Stimulated activated CD8-positive, alpha-beta memory T cell treated with anti-CD3 and anti-CD28 coated beads, Interleukin-4, amount 100 ng/mL, for 48 hours (primary cell): ENCODE results near the gene PRRC1.
"Not testable (repeated sequence)": the region's sequence is repeated elsewhere in the genome, so short reads cannot be mapped to it uniquely, and the experiment has no call there.

ENCODE experiments used
- DNase-seq: peaks from one replicate; pipeline ENCODE4 v3.0.0-alpha.2; 2020

The PRRC1 gene

DNA sequence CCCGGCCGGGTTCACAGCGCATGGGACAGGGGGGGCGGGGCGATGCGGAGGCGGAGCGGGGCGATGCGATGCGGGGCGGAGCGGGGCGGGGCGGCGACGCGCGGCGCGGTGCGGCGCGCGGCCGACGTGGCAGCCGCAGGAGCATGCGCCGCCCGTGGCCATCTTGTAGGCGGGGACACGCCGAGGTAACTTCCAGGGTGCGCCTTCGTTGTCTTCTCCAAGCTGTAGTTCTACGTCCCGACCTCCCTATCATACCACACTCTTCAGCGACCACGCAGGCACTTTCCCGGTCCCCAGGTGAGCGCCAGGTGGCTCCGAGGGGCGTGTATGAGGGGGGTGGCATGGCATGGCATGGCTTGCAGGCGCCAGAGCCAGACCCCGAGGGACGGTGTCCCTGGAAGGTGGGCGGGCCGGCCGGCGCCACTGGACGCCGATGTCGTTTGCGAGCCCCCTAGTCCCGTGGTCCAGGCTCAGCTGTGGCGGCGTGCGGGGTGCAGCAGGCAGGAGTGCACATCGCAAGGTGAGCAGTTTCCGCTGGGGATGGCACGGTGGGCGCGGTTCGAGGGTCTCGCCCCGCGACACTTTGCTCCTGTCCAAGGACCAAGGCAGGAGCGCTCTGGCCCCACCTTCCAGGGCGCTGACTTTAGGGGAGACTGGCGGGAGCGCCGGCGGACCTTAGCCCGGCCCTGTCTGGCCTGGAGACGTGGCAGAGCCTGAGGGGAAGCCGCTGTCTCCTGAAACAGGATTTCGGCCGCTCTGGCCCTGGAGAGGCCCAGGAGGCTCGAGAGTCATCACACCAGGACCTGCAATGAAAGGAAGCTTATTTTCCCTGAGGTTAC lies at the start of gene PRRC1:
Gene PRRC1, plus strand, starts transcription at position 161 of the 839 bp plus-strand sequence. CDS start 5,840 bp downstream, outside the sequence.
- DNase-seq: peak; percentile 83

DNA sequence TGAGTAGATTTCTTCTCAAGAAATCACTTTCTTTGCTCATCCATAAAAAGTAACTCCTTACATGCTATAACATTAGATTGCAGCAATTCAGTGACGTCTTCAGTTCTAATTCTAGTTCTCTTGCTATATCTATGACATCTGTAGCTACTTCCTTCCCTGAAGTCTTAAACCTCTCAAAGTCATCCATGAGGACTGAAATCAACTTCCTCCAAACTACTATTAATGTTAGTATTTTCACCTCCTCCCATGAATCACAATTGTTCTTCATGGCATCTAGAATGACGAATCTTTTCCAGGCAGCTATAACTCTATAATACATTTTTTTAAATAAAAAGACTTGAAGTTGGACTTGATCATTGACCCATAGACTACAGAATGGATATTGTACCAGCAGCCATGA lies 46.2 kb upstream of the PRRC1 start:
- no peak for DNase-seq

DNA sequence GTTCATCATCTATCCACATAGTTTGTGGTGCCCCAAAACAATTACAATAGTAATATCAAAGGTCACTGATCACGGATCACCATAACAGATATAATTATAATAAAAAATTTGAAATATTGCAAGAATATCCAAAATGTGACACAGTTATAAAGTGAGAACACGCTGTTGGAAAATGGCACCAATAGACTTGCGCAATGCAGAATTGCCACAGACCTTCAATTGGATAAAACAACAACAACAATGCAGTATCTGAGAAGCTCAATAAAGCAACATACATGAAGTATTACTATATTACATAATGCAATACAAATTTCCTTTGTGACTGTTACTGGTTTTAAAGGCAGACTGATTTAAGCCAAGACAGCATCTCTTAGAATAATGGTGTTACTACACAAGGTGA lies 44.7 kb upstream of the PRRC1 start:
- no peak for DNase-seq

DNA sequence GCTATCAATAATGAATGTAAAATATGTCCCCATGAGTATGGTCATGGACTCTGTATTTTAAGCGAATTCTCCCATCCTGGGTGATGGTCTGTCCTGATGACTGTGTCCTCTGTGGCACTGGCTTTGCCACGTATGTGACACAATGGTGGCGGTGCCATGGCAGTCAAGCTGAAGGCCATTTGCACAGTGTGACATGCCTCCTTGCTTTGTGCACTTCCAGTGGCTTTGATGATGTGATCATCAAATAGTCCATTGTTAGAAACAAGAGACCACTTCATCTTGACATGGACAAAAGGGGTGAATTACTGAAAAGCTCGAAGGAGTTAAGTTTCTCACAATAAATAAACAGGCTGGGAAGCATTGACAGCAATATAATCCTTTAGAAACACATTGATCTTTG lies 31.0 kb upstream of the PRRC1 start:
- no peak for DNase-seq

DNA sequence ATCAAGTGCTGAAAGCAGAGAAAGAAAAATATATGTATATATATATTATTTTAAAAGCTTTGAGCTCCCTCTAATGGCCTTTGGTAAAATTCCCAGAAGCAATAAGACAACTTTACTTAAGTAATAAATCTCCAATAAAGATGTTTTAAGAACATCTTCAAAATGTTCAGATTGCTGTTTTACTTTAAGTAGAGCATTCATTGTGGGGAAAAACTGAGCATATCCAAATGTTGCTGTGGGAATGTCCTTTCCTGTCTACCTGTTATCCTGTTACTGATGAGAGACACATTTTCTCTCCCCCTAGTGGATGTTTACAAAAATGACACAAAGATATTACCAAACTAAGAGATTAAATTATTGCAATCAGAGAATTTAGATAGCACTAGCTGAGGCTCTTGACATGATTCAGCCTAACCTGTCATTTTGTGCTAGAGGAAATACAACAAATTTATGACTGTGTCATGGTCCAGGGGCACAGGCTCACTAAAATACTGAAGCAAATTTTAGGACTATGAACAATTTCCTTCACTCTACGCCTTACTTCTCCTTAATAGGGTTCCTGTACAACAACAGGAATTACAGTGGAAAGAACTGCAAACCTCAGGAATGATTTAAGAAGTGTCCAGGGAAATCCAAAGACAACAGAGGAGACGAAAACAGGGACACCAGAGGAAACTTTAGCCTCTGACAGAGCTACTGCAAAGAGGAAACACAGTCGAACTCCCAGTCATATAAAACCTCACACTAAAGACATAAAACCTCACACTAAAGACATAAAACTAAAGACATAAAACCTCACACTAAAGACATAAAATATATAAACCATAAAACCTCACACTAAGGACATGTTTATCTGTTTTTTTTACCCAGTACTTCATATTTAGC lies 24.3 kb upstream of the PRRC1 start:
- no peak for DNase-seq

DNA sequence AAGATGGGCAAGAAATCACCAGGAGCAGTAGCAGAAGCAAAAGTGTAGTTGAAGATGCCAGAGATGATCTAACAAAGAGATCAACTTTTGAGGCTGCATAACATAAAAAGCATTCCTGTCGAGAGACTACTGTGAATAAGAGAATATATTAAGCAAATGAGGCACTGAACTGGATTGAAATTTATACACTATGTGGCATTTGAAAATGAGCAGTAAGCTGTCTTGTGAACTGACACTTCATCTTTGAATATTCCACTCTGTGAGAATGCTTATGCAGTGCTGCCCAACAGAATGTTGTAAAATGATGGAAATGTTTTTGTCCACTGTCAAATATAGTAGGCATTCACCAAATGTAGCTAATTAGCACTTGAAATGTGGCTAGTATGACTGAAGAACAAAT lies 18.9 kb upstream of the PRRC1 start:
- DNase-seq: no peak

DNA sequence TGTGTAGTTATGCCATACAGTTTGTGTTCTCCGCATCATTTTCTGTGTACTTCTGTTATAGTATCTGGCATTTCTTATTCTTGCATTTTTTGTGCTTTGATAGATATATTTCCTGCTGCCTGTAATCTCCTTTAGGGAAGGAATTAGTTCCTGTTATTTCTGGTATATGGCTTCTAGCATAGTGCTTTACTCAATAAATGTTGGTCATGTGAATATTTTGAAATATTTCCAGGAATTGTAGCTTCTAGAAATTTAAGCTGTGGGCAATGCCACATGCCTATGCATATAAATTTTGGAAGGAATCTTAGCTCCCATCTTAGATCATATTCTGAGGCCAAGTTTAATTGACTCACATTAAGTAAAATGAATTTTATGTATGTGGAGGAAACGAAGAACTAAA lies 11.5 kb upstream of the PRRC1 start:
- no peak for DNase-seq

DNA sequence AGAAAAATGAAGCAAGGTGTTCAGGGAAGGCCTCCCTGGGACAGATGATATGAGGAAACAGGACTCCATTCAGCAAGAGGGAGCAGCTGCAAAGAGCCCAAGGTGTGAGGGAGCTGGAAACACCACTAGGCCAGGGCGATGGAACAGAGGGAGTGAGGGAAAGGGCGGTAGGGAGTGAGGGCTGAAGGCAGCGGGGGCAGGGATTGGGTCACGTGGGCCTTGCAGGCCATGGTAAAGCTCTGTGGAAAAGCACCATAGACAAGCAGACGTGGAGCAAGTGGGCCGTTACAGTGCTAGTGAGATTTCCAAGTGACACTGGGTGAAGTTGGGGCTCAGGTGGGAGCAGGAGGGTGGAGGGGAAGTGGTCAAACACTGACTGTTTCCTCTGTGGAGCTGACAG lies 10.8 kb upstream of the PRRC1 start:
- DNase-seq: no peak

DNA sequence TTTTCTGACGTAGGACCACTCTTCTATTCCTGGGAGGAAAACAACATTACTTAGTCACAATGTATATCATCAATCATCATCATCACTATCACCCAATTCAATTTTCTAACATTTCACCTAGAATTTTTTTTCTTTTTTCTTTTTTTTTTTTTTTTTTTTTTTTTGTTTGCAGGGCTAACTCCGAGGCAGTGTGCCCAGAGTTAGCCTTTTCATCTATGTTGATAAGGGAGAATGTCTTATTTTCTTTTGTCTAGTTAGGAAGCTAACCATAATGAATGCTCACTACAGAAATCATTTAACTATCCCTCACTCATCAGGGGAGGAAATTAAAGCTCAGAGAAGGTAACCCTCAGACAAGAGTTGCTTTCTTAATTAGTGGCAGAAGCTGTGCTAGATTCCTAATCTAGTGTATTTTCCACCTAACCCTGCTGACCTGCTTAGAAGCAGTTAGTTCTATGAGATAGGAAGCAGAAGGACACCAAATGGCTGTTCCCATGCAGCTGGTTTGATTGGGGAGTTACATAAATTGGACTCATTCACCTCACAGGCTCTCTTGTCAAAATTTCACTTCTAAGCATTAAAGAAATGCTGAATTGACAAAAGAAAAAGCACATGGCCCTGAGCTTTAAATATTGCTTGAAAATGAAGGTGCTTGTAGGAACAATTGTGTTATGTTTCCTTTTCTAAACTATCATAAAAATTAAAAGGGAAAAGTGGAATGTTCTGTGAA lies 8.6 kb upstream of the PRRC1 start:
- DNase-seq: no peak

DNA sequence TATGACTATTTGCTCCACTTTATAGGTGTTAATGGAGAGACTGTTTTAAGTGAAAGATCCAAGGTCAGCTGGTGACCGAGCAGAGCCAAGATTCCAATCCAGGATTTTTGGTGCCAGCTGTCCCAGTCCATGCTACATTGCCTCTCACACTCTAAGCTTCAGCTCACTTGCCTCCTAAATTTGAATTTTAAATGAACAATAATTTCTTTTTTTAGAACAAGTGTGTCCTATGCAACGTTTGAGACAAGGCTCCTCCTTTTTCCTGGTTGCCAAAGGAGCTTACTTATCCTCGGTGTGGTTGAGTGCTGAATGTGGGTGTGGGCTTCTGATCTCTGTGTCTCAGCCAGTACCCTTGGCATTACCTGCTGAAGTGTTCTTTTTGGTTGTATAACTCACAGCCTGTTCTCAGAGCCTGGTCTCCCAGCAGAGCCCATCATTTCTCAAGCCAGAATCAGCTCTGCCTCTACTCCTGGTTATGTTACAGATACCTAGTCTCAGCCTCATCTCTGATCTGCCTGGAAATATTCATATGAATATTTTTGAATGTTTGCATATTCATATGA lies 4.0 kb upstream of the PRRC1 start:
- DNase-seq: no peak

DNA sequence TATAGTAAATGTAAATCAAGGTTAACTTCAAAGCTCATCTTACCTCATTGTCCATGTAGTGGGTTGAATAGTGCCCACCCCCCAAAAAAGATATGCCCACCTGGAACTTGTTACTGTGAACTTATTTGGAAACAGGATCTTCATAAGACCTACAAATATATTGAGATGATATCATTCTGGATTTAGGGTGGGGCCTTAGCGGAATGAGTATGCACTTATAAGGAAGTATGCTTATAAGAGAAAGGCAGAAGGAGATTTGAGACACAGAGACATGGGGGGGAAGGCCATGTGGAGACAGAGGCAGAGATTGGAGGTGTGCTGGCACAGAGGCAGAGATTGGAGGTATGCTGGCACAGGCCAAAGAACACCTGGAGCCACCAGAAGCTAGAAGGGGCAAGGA lies 2.6 kb upstream of the PRRC1 start:
- no peak for DNase-seq

DNA sequence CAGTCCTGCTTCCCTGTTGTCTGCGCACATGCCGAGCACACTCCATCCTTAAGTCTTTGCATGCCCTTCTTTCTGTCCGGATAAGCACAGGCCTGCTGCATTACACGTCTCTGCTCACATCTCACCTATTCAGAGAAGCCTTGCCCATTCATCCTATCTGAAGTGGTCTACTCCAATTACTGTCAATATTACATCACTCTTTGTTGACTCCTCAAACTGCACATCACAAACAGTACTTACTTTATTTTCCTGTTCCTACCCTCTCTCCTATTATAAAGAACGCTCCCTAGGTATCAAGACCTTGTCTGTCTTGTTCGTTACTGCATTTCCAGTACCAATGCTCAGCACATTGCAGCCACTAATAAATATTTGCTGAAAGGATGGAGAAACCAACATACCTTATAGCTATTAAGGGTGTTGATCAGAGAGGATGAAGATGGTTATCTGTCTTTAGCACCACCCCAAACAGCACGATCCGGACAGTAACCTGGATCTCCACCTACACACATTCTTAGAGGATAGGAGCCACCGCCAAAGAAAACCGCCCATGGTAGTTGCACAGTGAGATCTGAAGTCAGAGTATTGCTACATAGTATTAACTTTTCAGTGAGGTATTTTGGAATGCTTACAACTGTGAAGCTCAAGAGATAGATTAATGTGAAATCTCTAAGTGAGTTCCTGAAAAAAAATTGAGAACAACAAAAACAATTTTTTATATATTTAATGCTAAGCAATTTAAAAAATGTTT lies 1.6 kb upstream of the PRRC1 start:
- DNase-seq: no peak

DNA sequence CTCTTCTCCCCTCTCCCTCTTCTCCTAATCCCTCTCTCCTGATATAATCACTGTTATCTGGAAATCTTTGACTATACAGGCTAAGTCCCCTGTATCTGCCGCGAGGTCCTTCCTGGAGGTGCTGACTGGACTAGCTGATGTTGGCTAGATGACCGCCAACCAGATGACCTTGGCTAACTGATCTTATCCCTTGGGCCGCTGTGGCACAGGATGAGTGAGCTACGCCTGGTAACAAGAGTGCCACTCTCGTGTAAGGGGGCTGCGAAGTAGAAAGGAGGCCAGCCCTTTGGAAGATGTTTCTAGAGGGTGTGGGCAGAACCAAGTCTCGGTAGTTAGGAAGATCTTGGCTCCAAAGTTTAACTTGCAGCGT lies 345 bp upstream of the PRRC1 start:
- no peak for DNase-seq

DNA sequence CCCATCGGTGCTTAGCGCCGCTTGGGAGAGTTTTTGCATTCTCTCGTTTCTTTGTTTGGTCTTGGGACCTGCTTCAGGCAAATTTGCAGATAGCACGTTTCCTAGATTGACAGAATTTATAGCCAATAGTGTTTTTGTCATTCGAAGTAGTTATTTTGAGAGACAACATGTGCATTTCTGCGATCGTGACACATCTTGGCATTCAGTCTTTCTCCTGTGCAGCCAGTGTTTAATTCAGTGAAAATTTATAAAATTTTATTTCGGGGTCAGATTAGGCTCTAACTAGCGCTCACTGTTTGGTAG lies 830 bp downstream of the PRRC1 start:
- DNase-seq: no peak

DNA sequence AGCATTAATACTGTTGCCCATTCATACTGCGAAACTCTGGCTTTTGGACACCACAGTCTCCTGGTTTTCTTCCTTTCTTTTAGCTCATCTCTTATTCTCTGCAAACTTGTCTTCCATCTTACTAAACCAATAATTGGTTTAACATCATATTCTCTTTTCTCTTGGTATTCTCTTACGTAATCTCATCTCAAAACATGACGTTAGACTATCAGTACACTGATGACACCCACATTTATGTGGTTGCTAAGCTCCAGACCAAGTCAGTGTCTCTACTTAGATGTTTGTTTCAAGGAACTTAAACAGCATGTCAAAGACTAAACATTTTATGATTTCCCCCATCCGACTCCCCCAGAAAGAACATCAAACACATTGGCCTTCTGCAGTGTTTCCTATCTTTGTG lies 2.1 kb downstream of the PRRC1 start:
- no peak for DNase-seq

DNA sequence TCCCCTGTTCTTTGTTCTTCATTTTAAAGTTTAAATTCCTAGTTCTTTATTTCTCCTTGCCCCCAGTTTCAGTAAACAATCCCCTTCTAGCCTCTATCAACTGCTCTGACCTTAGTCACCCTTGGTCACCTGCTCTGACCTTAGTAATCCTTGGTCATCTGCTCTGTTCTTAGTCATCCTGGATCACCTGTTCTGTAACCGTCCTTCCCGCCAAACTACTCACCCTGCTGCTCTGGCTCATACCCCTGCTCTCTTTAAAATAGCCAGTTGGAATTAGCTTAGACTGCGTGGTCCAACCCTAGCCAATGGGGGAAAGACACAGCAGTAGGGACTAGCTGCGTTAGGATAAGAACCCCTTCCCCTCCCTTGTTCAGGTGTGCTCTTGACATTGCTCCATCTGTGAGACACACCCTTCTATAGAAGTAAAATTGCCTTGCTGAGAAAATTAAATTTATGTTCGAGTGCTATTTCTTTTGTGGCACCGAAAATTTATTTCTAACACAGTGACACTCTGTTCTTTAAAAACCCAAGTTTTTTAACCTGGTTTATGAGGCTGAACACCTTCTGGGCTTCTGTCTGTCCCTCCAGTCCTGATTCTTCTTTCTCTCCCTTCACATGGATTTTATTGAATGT lies 3.8 kb downstream of the PRRC1 start:
- DNase-seq: no peak

DNA sequence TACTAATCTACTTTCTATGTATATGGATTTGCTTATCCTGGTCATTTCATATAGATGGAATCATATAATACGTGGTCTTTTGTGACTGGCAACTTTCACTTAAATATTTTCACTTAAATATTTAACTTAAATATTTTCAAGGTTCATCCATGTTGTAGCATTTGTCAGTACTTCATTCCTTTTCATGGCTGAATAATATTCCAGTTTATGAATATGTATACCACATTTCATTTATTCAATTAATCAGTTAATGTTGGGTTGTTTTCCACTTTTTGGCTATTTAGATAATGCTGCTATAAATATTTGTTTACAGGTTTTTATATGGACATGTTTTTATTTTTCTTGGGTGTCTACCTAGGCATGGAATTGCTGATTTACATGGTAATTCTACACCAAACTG lies 7.7 kb downstream of the PRRC1 start:
- no peak for DNase-seq

DNA sequence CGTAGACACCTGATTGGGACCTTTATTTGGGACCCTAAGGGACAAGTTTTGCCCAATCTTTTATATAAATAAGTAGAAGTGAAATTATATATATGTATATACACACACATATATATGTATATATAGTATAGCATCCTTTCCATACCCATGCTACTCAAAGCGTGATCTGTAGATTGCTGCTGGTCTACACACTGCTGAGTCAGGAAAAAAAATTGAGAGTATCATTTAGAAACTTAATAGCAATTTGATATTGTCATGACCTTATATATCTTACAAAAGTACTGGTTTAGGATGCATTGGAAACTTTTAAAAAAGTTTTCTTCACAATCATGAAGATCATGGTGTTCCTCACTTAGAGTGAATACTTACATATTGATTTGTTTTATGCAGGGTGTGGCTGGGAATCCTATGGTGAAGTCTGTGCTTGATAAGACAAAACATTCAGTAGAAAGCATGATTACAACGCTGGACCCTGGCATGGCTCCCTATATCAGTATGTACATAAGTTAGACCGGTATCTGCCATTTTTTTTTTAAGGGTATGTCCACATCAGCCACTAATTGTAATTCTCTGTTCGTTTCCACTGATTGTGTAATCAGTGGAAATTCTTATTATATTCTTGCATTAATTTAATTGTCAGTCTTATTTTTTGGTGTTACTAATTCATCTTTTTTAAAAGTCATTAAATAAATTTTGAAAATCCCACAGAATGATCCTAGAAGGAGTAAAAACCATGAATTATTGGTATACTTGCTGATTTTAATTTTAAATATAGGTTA lies 12.7 kb downstream of the PRRC1 start:
- DNase-seq: no peak

DNA sequence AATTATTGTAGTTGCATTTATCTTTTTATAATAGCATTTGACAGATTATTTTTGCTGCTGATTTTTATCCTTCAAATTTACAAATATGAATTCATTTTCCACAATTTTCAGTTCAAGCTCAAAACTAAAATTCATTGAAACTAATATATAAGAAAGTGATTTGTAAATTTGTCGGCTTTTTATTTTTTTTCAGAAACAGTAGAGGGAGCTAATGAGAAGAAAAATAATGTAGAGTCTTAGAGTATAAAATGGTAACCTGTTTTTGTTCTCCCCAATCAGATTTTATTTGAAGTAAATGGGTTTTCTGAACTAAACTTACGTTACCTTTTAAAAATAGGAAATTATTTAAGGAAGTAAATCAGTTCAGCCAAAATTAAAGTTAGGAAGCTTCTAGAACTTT lies 19.2 kb downstream of the PRRC1 start:
- no peak for DNase-seq

DNA sequence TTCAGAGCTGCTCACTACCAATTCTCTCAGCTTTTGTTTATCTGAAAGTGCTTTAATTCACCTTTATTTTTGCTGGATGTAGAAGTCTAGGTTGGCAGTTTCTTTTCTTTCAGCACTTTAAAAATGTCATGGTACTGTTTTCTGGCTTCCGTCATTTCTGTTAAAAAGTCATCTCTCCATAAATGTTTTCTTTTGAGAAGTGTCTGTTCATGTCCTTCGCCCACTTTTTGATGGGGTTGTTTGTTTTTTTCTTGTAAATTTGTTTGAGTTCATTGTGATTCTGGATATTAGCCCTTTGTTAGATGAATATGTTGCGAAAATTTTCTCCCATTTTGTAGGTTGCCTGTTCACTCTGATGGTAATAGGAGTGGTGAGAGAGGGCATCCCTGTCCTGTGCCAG lies 23.1 kb downstream of the PRRC1 start:
- not testable (repeated sequence) for DNase-seq

DNA sequence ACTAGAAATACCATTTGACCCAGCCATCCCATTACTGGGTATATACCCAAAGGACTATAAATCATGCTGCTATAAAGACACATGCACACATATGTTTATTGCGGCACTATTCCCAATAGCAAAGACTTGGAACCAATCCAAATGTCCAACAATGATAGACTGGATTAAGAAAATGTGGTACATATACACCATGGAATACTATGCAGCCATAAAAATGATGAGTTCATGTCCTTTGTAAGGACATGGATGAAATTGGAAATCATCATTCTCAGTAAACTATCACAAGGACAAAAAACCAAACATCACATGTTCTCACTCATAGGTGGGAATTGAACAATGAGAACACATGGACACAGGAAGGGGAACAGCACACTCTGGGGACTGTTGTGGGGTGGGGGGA lies 27.8 kb downstream of the PRRC1 start:
- not testable (repeated sequence) for DNase-seq
